ENCODE data around the gene COL8A1.

DNA sequence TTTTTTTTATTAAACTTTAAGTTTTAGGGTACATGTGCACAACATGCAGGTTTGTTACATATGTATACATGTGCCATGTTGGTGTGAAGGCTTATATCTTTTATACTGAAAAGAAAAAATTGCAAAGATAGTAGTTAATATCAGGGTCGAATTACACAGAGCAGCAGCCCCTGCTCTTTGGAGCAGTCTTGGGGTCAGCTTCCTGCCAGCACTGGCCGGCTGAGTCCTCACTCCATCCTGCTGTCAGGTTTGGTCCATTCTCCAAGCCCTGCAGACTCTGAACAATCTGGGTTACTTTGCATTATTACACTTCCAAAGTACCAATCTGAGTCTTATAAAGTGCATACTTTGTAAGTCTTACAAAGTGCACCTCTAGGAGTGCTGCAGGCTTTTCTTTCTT is 66.0 kb downstream of the COL8A1 start:
- no peak for TF ChIP-seq POLR2AphosphoS5 (IDR thresholded peaks at IDR 0.05; ENCODE audit: low read depth, low read length)
- no peak for TF ChIP-seq CTCF (IDR thresholded peaks at IDR 0.05)

Measured in Panc1 (cell line).